Naive thymus-derived CD4-positive, alpha-beta T cell (primary cell): ENCODE results near the gene CAMTA1. TPM values are rescaled to one million over a fixed set of nuclear protein-coding genes. Genes with fewer than 3 reads are reported as not detected.

Experiments
- ATAC-seq: fragments of 150-1000 bp; cut with Tn5 transposase; 2 replicates; pipeline ENCODE4 v1.10.0; 2021; ENCODE audit warnings: mild to moderate bottlenecking, moderate library complexity
- CTCF ChIA-PET: fragments of 350-600 bp; sonication (Branson Sonifier 250); formaldehyde crosslinking; loops from one replicate; lab custom pipeline; 2021; ENCODE audit warnings: antibody characterized with exemption; lab: Charles Lee
- POLR2A ChIA-PET: fragments of 350-600 bp; sonication (Branson Sonifier 250); formaldehyde crosslinking; loops from one replicate; lab custom pipeline; 2021; ENCODE audit warnings: antibody characterized with exemption, inconsistent platforms; lab: Charles Lee
- DNase-seq, 9 donors: peaks; one replicate each; pipeline versions ENCODE4 v3.0.0 to v3.0.0-alpha.2; 2020 to 2022; ENCODE audit warnings: mixed read lengths in 1 of 9
- H3K27ac ChIP-seq: one replicate; pipeline ENCODE4 v1.7.0; 2013; ENCODE audit warnings: mild to moderate bottlenecking, low read depth, low read length, moderate library complexity
- H3K27me3 ChIP-seq, 2 donors: one replicate each; pipeline ENCODE4 v1.7.0; 2013; ENCODE audit warnings: low read length in 2 of 2, mild to moderate bottlenecking in 2 of 2, moderate library complexity in 2 of 2; ENCODE audit not compliant: control insufficient read depth in 2 of 2, insufficient read depth in 2 of 2
- H3K36me3 ChIP-seq, 3 experiments: 1 replicate in 2 of 3; 2 replicates in 1 of 3; pipeline ENCODE4 v1.7.0; 2013; ENCODE audit warnings: low read length in 3 of 3, mild to moderate bottlenecking in 3 of 3, moderate library complexity in 1 of 3; ENCODE audit not compliant: insufficient read depth in 3 of 3, control insufficient read depth in 2 of 3
- H3K4me1 ChIP-seq, 2 donors: one replicate each; pipeline ENCODE4 v1.7.0; 2013; ENCODE audit warnings: low read length in 2 of 2, mild to moderate bottlenecking in 2 of 2, moderate library complexity in 1 of 2; ENCODE audit not compliant: control insufficient read depth in 2 of 2, insufficient read depth in 2 of 2
- H3K4me3 ChIP-seq: 2 replicates; pipeline ENCODE4 v1.7.0; 2013; ENCODE audit warnings: mild to moderate bottlenecking, low read length
- H3K9me3 ChIP-seq, 3 experiments: 1 replicate in 2 of 3; 2 replicates in 1 of 3; pipeline ENCODE4 v1.7.0; 2013; ENCODE audit warnings: low read length in 3 of 3; ENCODE audit not compliant: control insufficient read depth in 2 of 3
- H3K27ac Mint-ChIP-seq, 9 donors: one replicate each; pipeline ENCODE4 v1.8.0; 2020 to 2022; ENCODE audit warnings: mixed read lengths in 9 of 9, mild to moderate bottlenecking in 8 of 9, moderate library complexity in 5 of 9, inconsistent platforms in 2 of 9
- H3K27me3 Mint-ChIP-seq, 5 donors: one replicate each; pipeline ENCODE4 v1.8.0; 2021 to 2022; ENCODE audit warnings: mixed read lengths in 5 of 5, mild to moderate bottlenecking in 1 of 5
- H3K36me3 Mint-ChIP-seq, 5 donors: one replicate each; pipeline ENCODE4 v1.8.0; 2020 to 2022; ENCODE audit warnings: mixed read lengths in 5 of 5, mild to moderate bottlenecking in 3 of 5, inconsistent platforms in 1 of 5
- H3K4me1 Mint-ChIP-seq, 7 donors: one replicate each; pipeline ENCODE4 v1.8.0; 2020 to 2022; ENCODE audit warnings: mixed read lengths in 7 of 7, mild to moderate bottlenecking in 3 of 7, inconsistent platforms in 1 of 7
- H3K4me3 Mint-ChIP-seq, 10 donors: one replicate each; pipeline ENCODE4 v1.8.0; 2020 to 2022; ENCODE audit warnings: mild to moderate bottlenecking in 10 of 10, mixed read lengths in 10 of 10, moderate library complexity in 6 of 10, inconsistent platforms in 2 of 10
- H3K9me3 Mint-ChIP-seq, 11 donors: one replicate each; pipeline ENCODE4 v1.8.0; 2020 to 2022; ENCODE audit warnings: mixed read lengths in 11 of 11, mild to moderate bottlenecking in 4 of 11, inconsistent platforms in 1 of 11, moderate library complexity in 1 of 11
- intact Hi-C, 2 donors: fragments of 100-400 bp; cut with micrococcal nuclease; formaldehyde crosslinking; loops; one replicate each; pipeline ENCODE4 v1.15.1; 2023
- polyA plus RNA-seq, 2 donors: library from polyadenylated mRNA; unstranded; fragments of 300-500 nt; fragmentation: Illumina TruSeq; gene quantifications; one replicate each; pipeline ENCODE4 v1.2.3, GENCODE V29; 2021
- total RNA-seq, 6 experiments: library from RNA in 5 of 6; stranded (reverse) in 5 of 6; gene quantifications; 1 replicate in 5 of 6; 2 replicates in 1 of 6; pipeline ENCODE4 v1.2.3 and lab custom pipeline; 2021 to 2026

Gene CAMTA1
- total and polyA plus RNA-seq, 7 experiments from 2014 or later: 38.1 to 68.6 (median 42.6) TPM

GRCh38 chr1:7386226-7387052 lies 601.2 kb downstream of the CAMTA1 start:
- intact Hi-C loops: no loop called here
- no peaks in the 10 kb centered on the region for H3K27me3 ChIP-seq
- ChIA-PET CTCF (no interaction called here), POLR2A (no interaction called here)
- H3K4me3 ChIP-seq: no peak overlapping the region
- no peaks in the 10 kb centered on the region for H3K36me3 ChIP-seq
- ATAC-seq: no peak
- H3K27me3 Mint-ChIP-seq: peaks cover 0 to 10% (median 7%) of the 10 kb centered on the region in 5 donors
- peak in 1 of 9 donors; percentile 7 for DNase-seq
- no peaks in the 10 kb centered on the region for H3K4me1 ChIP-seq
- peaks cover 0 to 4% (median 0%) of the 10 kb centered on the region in 3 experiments for H3K9me3 ChIP-seq
- no peaks in the 10 kb centered on the region for H3K36me3 Mint-ChIP-seq
- H3K27ac Mint-ChIP-seq: no peak overlapping the region
- peaks cover 0 to 9% (median 2%) of the 10 kb centered on the region in 11 donors for H3K9me3 Mint-ChIP-seq
- H3K4me1 Mint-ChIP-seq: no peaks in the 10 kb centered on the region
- H3K4me3 Mint-ChIP-seq: peak overlapping the region in 1 of 10 donors; percentile 6
- no peak overlapping the region for H3K27ac ChIP-seq

DNA sequence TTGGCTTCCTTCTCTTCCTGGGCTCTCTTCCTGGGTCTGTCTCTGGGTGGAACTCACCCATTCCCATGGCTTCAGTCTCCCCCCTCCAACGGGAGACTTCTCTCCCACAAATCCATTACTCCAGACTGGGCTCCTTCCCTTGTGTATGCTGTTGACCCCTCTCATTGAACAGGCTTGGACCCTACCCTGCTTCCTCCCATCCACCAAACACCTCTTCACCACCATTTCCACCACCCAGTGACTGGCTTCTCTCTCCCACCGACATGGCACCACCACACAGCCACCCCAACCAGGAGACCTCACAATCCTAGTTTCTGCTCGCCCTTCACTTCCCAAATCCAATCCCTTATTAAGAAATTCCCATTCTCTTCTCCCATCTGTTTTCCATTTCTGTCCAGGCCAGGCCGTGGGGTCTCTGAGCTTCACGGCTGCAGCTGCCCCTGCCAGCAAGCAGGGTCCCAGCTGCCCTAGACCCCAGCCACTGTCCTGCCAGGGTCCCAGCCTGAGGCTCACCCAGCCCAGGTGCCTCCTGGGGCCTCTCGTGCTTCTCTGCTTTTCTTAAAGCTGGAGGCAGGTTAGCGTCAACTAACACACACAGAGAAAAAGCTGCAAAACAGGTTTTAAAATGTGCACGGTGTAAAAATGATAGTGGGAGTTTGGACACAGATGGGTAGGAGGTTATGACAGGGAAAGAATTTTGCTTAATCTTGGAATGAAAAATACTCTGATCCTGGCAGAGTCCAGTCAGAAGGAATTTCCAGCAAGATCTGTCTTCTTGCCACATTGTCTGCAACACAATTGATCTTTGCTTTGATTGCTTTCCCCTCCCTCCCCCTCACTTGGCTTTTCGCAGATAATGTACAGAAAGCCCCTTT lies 602.0 kb downstream of the CAMTA1 start:
- Histone ChIP-seq H3K4me1 (no peaks in the 10 kb centered on the region), H3K4me3 (no peak overlapping the region), H3K36me3 (no peaks in the 10 kb centered on the region), H3K27me3 (no peaks in the 10 kb centered on the region), H3K27ac (no peak overlapping the region), H3K9me3 (no peaks in the 10 kb centered on the region)
- CTCF ChIA-PET: no interaction called here
- Mint-ChIP-seq H3K9me3 (peaks cover 0 to 5% (median 1%) of the 10 kb centered on the region in 11 donors), H3K27me3 (peaks cover 0 to 9% (median 7%) of the 10 kb centered on the region in 5 donors), H3K4me1 (no peaks in the 10 kb centered on the region), H3K4me3 (peak overlapping the region in 1 of 10 donors; percentile 6), H3K27ac (no peak overlapping the region), H3K36me3 (no peaks in the 10 kb centered on the region)
- ATAC-seq (no peak), DNase-seq (peak in 1 of 9 donors; percentile 8)
- POLR2A ChIA-PET: no interaction called here
- intact Hi-C loops: no loop called here

DNA sequence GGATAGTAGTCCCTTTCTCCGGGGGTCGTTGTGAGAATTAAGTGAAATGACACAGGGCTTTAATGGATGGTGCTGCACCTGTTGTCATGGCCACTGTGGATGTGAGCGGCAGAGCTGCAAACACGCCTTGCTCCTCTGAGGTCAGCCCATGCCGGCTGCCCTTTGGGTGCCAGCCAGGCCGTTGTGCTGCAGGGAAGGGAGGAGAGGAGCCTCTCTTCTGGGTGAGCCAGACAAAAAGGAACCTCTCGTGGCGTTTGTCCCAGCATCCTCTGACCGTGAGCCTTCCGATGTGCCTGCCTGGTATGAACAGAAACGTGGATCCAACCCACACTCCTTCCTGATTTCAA lies 602.9 kb downstream of the CAMTA1 start:
- Mint-ChIP-seq H3K4me3 (no peak overlapping the region), H3K36me3 (no peaks in the 10 kb centered on the region), H3K4me1 (no peaks in the 10 kb centered on the region), H3K27ac (no peak overlapping the region), H3K9me3 (peaks cover 0 to 2% (median 0%) of the 10 kb centered on the region in 11 donors), H3K27me3 (peaks cover 0 to 9% (median 0%) of the 10 kb centered on the region in 5 donors)
- ATAC-seq: no peak
- ChIA-PET CTCF (no interaction called here), POLR2A (no interaction called here)
- H3K4me1 ChIP-seq: no peaks in the 10 kb centered on the region
- no peaks in the 10 kb centered on the region for H3K36me3 ChIP-seq
- H3K27ac ChIP-seq: no peak overlapping the region
- no peak overlapping the region for H3K4me3 ChIP-seq
- no peaks in the 10 kb centered on the region for H3K9me3 ChIP-seq
- intact Hi-C loops: no loop called here
- H3K27me3 ChIP-seq: no peaks in the 10 kb centered on the region
- no peak for DNase-seq

GRCh38 chr1:7388488-7389185 lies 603.4 kb downstream of the CAMTA1 start:
- H3K4me1 Mint-ChIP-seq: no peaks in the 10 kb centered on the region

GRCh38 chr1:7389201-7389905 lies 604.1 kb downstream of the CAMTA1 start:
- ATAC-seq (no peak), DNase-seq (no peak)
- intact Hi-C loops: no loop called here
- Histone ChIP-seq H3K9me3 (no peaks in the 10 kb centered on the region), H3K36me3 (no peaks in the 10 kb centered on the region), H3K27me3 (no peaks in the 10 kb centered on the region), H3K4me3 (no peak overlapping the region), H3K27ac (no peak overlapping the region), H3K4me1 (no peaks in the 10 kb centered on the region)
- Mint-ChIP-seq H3K27ac (no peak overlapping the region), H3K9me3 (peaks cover 0 to 5% (median 0%) of the 10 kb centered on the region in 11 donors), H3K27me3 (peaks cover 0 to 12% (median 2%) of the 10 kb centered on the region in 5 donors), H3K4me3 (no peak overlapping the region), H3K36me3 (no peaks in the 10 kb centered on the region), H3K4me1 (no peaks in the 10 kb centered on the region)
- CTCF ChIA-PET: no interaction called here
- POLR2A ChIA-PET: no interaction called here

More at GRCh38 chr1:7388488-7389185, 603.4 kb downstream of the CAMTA1 start:
- peaks cover 0 to 2% (median 0%) of the 10 kb centered on the region in 11 donors for H3K9me3 Mint-ChIP-seq
- Histone ChIP-seq H3K36me3 (no peaks in the 10 kb centered on the region), H3K27me3 (no peaks in the 10 kb centered on the region), H3K27ac (no peak overlapping the region), H3K4me3 (no peak overlapping the region), H3K9me3 (no peaks in the 10 kb centered on the region), H3K4me1 (no peaks in the 10 kb centered on the region)
- H3K4me3 Mint-ChIP-seq: no peak overlapping the region
- H3K27ac Mint-ChIP-seq: no peak overlapping the region
- ChIA-PET CTCF (no interaction called here), POLR2A (no interaction called here)
- intact Hi-C loops: no loop called here
- peaks cover 0 to 10% (median 0%) of the 10 kb centered on the region in 5 donors for H3K27me3 Mint-ChIP-seq
- ATAC-seq: no peak
- DNase-seq: peak in 1 of 9 donors; percentile 3
- no peaks in the 10 kb centered on the region for H3K36me3 Mint-ChIP-seq
